Glutamatergic neuron (in vitro differentiated cells): ENCODE measurements around the gene CIB2. TPM values are rescaled to one million over a fixed set of nuclear protein-coding genes. Genes with fewer than 3 reads are reported as not detected.

Experiments used
- DNase-seq: peaks from one replicate; pipeline ENCODE4 v3.0.0; 2022
- H3K27ac Mint-ChIP-seq: one replicate; pipeline ENCODE4 v1.8.0; 2020; ENCODE audit warnings: mild to moderate bottlenecking, mixed read lengths, inconsistent platforms; ENCODE audit not compliant: unreplicated experiment
- H3K27me3 Mint-ChIP-seq: one replicate; pipeline ENCODE4 v1.8.0; 2020; ENCODE audit warnings: mild to moderate bottlenecking, moderate library complexity, mixed read lengths, inconsistent platforms; ENCODE audit not compliant: unreplicated experiment
- H3K36me3 Mint-ChIP-seq: one replicate; pipeline ENCODE4 v1.8.0; 2020; ENCODE audit warnings: mild to moderate bottlenecking, mixed read lengths, inconsistent platforms; ENCODE audit not compliant: unreplicated experiment
- H3K4me1 Mint-ChIP-seq: one replicate; pipeline ENCODE4 v1.8.0; 2020; ENCODE audit warnings: mild to moderate bottlenecking, low read depth, mixed read lengths, inconsistent platforms; ENCODE audit not compliant: unreplicated experiment
- H3K4me3 Mint-ChIP-seq: one replicate; pipeline ENCODE4 v1.8.0; 2020; ENCODE audit warnings: mild to moderate bottlenecking, mixed read lengths, inconsistent platforms; ENCODE audit not compliant: unreplicated experiment
- H3K9me3 Mint-ChIP-seq: one replicate; pipeline ENCODE4 v1.8.0; 2020; ENCODE audit warnings: mild to moderate bottlenecking, moderate library complexity, mixed read lengths, inconsistent platforms; ENCODE audit not compliant: unreplicated experiment
- total RNA-seq: library from RNA; stranded (reverse); fragmentation: NEBNext Ultra II Directional; extraction: Animal tissue kit (Norgen Biotek cat#: 25700); gene quantifications from one replicate; pipeline ENCODE4 v1.2.1, GENCODE V29; 2021; ENCODE audit not compliant: unreplicated experiment
- TF ChIP-seq, protein P1 (sequence below): fragments of 200-600 bp; sonication (generic); IDR thresholded peaks from one replicate; pipeline ENCODE4 v1.5.0; 2021; ENCODE audit not compliant: partially characterized antibody, unreplicated experiment

The CIB2 gene
- total RNA-seq, 1 donor from 2014 or later, result 131 TPM

- Mint-ChIP-seq H3K36me3 (peaks cover 5% of the 10 kb centered on the region), H3K27ac (no peak overlapping the region), H3K9me3 (peaks cover 4% of the 10 kb centered on the region), H3K4me3 (no peak overlapping the region), H3K4me1 (peaks cover 5% of the 10 kb centered on the region), H3K27me3 (peaks cover 10% of the 10 kb centered on the region)
- TF ChIP-seq, protein P1, sequence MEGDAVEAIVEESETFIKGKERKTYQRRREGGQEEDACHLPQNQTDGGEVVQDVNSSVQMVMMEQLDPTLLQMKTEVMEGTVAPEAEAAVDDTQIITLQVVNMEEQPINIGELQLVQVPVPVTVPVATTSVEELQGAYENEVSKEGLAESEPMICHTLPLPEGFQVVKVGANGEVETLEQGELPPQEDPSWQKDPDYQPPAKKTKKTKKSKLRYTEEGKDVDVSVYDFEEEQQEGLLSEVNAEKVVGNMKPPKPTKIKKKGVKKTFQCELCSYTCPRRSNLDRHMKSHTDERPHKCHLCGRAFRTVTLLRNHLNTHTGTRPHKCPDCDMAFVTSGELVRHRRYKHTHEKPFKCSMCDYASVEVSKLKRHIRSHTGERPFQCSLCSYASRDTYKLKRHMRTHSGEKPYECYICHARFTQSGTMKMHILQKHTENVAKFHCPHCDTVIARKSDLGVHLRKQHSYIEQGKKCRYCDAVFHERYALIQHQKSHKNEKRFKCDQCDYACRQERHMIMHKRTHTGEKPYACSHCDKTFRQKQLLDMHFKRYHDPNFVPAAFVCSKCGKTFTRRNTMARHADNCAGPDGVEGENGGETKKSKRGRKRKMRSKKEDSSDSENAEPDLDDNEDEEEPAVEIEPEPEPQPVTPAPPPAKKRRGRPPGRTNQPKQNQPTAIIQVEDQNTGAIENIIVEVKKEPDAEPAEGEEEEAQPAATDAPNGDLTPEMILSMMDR, result no peak
- no peak for DNase-seq
Measured at GRCh38 chr15:78100886-78101285, 30.4 kb downstream of the CIB2 start.

DNA sequence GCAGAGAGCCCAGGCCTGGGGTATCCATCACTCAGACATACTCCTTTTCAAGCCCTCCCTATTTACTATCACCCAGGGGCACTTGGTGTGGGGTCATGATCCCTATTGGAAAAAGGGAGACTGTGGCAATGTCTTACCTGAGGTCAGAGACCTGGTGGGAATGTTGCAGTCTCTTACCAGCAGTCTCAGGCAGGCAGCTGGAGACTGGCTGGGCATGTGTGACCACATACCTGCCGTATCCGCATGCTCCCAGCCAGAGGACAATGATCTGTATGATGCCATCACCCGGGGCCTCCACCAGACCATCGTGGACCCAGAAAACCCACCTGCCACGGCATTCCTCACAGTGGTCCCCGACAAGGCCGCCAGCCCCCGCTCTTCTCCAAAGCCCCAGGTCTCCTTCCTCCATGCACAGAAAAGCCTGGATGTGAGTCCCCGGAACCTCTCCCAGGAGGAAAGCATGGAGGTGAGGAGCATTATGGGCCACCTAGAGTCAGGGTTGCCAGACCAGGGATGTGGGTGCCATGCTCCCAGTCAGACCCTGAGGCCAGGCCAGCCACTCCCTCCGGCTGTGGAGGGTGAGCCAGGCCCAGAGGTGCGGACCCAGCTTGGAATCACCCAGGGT lies 33.0 kb downstream of the CIB2 start:
- TF ChIP-seq, protein P1, result no peak

DNA sequence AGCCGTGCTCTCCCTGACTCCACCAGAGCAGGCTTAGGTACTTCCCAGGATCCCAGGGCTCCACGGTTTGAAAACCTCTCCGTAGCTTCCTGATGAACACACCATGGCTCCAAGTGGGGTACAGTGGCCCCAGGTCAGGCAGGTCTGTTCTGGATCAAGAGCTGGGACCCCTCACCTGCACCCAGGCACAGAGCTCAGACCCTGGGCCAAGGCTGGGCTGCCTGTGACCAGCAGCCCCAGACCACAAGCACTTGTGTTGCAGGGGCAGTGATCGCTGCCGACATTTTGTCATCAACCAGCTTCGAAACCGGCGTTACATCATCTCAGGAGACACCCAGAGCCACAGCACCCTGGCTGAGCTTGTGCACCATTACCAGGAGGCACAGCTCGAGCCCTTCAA lies 33.6 kb downstream of the CIB2 start:
- Mint-ChIP-seq H3K27me3 (peaks cover 12% of the 10 kb centered on the region), H3K27ac (no peak overlapping the region), H3K4me3 (no peak overlapping the region), H3K4me1 (no peaks in the 10 kb centered on the region), H3K9me3 (peaks cover 3% of the 10 kb centered on the region), H3K36me3 (peaks cover 5% of the 10 kb centered on the region)
- DNase-seq, result no peak
- TF ChIP-seq, protein P1, result no peak

More for the DNA sequence above, 33.0 kb downstream of the CIB2 start:
- H3K4me3 Mint-ChIP-seq, result no peak overlapping the region
- DNase-seq, result no peak
- no peaks in the 10 kb centered on the region for H3K4me1 Mint-ChIP-seq
- H3K27me3 Mint-ChIP-seq, result peaks cover 12% of the 10 kb centered on the region
- no peak overlapping the region for H3K27ac Mint-ChIP-seq
- peaks cover 5% of the 10 kb centered on the region for H3K36me3 Mint-ChIP-seq
- peaks cover 3% of the 10 kb centered on the region for H3K9me3 Mint-ChIP-seq

DNA sequence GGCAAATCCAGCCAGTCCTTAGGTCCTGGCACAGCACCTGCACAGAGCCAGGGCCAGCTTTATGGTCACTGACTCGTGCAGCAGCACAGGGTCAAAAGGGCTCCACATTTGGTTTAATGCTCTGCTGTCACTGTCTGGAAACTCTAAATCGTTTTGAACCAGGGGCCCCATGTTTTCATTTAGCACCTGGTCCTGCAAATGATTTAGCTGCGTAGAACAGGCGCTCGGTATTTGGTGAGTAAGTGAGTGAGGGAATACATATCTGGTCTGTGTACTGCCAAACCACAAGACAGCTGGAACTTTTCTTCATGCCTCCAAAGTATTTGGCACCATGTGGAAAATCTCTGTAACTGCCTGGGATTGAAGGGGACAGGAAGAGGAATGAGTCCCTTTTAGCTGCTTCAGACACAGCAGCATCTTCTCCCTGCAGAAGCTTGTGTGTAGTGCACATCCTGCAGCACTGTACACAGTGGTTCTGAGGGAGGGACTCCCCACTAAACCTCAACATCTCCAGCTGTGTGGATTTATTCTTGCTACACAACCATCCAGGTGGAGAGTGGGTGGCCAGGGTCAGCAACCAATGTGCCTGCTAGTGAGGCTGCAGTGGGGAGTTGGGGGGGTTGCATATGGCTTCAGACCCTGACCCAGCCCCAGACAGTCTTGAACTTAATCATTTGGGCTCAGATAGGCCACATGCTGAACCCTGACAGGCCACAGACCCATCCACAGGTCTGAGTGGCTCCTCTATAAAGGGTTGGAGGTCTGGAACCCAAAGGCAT lies 37.8 kb downstream of the CIB2 start:
- no peak overlapping the region for H3K4me3 Mint-ChIP-seq
- H3K36me3 Mint-ChIP-seq, result no peaks in the 10 kb centered on the region
- no peaks in the 10 kb centered on the region for H3K4me1 Mint-ChIP-seq
- no peaks in the 10 kb centered on the region for H3K9me3 Mint-ChIP-seq
- no peak for DNase-seq
- H3K27ac Mint-ChIP-seq, result no peak overlapping the region
- H3K27me3 Mint-ChIP-seq, result peaks cover 7% of the 10 kb centered on the region
- TF ChIP-seq, protein P1, result no peak

DNA sequence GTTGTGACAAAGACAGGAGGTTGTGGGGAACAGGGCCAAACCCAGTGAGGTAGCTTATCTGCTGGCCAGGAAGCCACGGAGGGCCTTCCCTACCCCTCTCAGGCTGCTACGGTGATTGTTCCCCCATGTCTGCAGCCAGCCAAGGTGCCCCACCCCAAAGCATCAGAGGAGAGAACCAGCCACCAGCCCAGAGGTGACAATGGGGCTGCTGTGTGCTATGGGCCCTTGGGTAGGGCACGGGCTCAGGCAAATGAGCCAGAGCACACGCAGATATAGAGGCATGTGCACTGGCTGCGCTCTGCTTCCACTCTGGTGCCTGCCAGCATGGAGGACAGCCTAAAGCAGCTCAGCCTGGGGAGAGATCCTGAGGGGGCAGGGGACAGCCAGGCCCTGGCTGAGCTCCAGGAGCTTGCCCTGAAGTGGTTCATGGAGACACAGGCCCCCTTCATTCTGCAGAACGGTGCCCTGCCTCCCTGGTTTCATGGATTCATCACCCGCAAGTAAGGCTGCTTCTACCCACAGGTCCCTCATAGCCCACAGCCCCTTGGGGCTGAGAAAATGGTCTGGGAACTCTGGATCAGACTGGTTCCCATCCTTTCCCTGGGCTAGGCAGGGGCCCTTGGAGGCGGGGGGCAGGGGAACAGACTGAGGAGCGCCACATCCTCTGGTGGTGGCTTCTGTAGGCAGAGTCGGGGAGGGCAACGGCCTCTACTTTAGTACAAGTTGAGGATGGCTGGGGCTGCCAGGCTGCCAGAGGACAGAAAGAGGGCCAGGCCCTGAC lies 38.8 kb downstream of the CIB2 start, which contains the start of gene SH2D7:
Gene SH2D7, plus strand, starts transcription at position 301 of the 781 bp plus-strand sequence. Its CDS starts 24 bp downstream, at position 325.
- Mint-ChIP-seq H3K36me3 (no peaks in the 10 kb centered on the region), H3K27ac (no peak within 1 kb of the TSS), H3K4me3 (no peak within 1 kb of the TSS), H3K9me3 (no peaks in the 10 kb centered on the region), H3K27me3 (peaks cover 4% of the 10 kb centered on the region), H3K4me1 (no peaks in the 10 kb centered on the region)
- TF ChIP-seq, protein P1, result no peak
- no peak for DNase-seq
